ENCODE measurements around the gene CCSER2. TPM values are rescaled to one million over a fixed set of nuclear protein-coding genes. Genes with fewer than 3 reads are reported as not detected.
A peak's percentile ranks its signal among the peaks of the same experiment; 100 is the strongest.
"Not testable (repeated sequence)": the region's sequence is repeated elsewhere in the genome, so short reads cannot be mapped to it uniquely, and the experiment has no call there.

The CCSER2 gene
- total and polyA plus RNA-seq, 2 donors = 18.4 to 35.8 TPM

DNA sequence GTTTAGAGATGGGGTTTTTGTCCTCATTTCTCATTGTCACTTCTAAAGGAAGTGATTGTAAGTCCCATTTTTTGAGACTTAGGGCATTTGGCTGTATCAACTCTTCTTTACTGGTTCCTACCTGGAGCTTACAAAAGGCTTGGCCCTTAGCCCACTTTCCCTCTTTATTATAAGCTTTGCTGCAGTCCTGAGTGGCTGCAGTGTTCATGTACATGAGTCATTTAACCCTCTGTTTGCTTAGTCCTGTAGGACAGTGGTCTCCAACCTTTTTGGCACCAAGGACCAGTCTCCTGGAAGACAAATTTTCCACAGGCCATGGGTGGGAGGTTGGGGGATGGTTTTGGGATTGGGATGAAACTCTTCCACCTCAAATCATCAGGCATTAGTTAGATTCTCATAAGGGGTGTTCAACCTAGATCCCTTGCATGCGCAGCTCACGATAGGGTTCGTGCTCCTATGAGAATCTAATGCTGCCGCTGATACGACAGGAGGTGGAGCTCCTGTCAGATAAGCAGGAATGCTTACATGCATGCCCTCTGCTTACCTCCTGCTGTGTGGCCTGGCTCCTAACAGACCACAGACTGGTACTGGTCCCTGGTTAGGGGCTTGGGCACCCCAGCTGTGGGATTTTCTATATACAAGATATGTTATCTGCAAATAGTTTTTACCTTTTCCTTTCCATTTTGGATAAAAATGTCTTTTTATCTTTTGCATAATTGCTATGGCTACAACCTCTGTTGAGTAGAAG, 99.7 kb downstream of the CCSER2 start:
- Histone ChIP-seq H3K4me1 (ENCODE audit: control insufficient read depth in 2 of 2, insufficient read depth in 2 of 2, low read length in 2 of 2) (peaks cover 0 to 3% of the 10 kb centered on the region in 2 donors), H3K27me3 (ENCODE audit: control insufficient read depth in 2 of 2, insufficient read depth in 1 of 2, low read length in 1 of 2) (no peaks in the 10 kb centered on the region), H3K9me3 (ENCODE audit: control insufficient read depth in 2 of 2, insufficient read depth in 1 of 2, low read length in 1 of 2) (peaks cover 0 to 2% of the 10 kb centered on the region in 2 donors), H3K27ac (ENCODE audit: low read depth in 1 of 2, low read length in 1 of 2) (no peak overlapping the region), H3K4me3 (ENCODE audit: low read length in 2 of 2) (no peak overlapping the region), H3K36me3 (ENCODE audit: control insufficient read depth in 2 of 2, insufficient read depth in 2 of 2, low read length in 1 of 2) (peaks cover 2 to 8% of the 10 kb centered on the region in 2 donors)
- DNase-seq (ENCODE audit: low read depth in 6 of 9, low spot score in 9 of 9) = no peak
- 99% methylated on average over 5 of the region's 5 CpGs for whole genome bisulfite sequencing

DNA sequence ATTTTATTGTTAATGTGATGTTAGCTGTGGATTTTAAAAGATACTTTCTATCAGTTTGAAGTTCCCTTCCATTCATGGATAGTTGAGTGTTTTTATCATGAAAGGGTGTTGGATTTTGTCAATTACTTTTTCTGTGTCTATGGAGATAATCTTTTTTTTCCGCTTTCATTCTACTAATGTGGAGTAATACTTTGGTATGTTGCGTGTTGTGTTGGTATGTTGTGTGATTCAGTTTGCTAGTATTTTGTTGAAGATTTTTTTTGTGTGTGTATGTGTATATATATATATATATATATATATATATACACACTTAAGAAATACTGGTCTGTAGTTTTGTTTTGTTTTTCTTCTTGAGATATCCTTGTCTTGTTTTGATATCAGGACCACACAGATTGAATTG, 100.3 kb downstream of the CCSER2 start:
- no peaks in the 10 kb centered on the region for H3K27me3 ChIP-seq (ENCODE audit: control insufficient read depth in 2 of 2, insufficient read depth in 1 of 2, low read length in 1 of 2)
- H3K27ac ChIP-seq (ENCODE audit: low read depth in 1 of 2, low read length in 1 of 2) = no peak overlapping the region
- H3K36me3 ChIP-seq (ENCODE audit: control insufficient read depth in 2 of 2, insufficient read depth in 2 of 2, low read length in 1 of 2) = peaks cover 4 to 8% of the 10 kb centered on the region in 2 donors
- no peak overlapping the region for H3K4me3 ChIP-seq (ENCODE audit: low read length in 2 of 2)
- H3K9me3 ChIP-seq (ENCODE audit: control insufficient read depth in 2 of 2, insufficient read depth in 1 of 2, low read length in 1 of 2) = peaks cover 0 to 2% of the 10 kb centered on the region in 2 donors
- 97% methylated on average over 2 of the region's 2 CpGs for WGBS
- H3K4me1 ChIP-seq (ENCODE audit: control insufficient read depth in 2 of 2, insufficient read depth in 2 of 2, low read length in 2 of 2) = peaks cover 0 to 3% of the 10 kb centered on the region in 2 donors
- DNase-seq (ENCODE audit: low read depth in 6 of 9, low spot score in 9 of 9) = no peak

DNA sequence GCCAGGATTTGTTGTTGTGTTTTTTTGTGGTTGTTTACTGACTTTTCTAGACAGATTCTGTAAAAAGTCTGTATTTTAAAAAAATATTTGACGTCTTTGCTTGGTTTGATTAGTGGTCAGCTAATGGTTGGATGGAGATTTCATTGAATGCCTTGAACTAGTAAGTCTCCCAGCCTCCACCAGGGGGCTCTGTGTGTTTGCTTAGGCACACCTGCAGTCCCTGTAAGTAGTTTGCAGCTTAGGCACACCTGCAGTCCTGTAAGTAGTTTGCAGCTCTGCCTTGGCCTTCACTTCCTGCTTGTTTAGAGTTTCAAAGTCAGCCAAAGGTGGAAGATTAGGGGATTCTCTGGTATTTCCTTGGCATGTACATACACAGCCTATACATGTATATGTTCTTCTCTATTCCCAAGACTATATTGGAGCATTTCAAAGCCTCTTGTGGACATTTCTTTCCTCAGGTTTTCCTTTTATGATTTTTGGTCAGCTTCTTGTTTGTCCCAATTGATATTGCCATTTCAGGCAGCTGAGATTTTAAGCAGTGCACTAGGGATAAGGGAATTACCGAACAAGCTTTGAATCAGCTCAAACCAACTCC, 101.6 kb downstream of the CCSER2 start:
- Histone ChIP-seq H3K27ac (ENCODE audit: low read depth in 1 of 2, low read length in 1 of 2) (no peak overlapping the region), H3K4me1 (ENCODE audit: control insufficient read depth in 2 of 2, insufficient read depth in 2 of 2, low read length in 2 of 2) (no peaks in the 10 kb centered on the region), H3K27me3 (ENCODE audit: control insufficient read depth in 2 of 2, insufficient read depth in 1 of 2, low read length in 1 of 2) (no peaks in the 10 kb centered on the region), H3K4me3 (ENCODE audit: low read length in 2 of 2) (no peak overlapping the region), H3K36me3 (ENCODE audit: control insufficient read depth in 2 of 2, insufficient read depth in 2 of 2, low read length in 1 of 2) (peaks cover 6 to 8% of the 10 kb centered on the region in 2 donors), H3K9me3 (ENCODE audit: control insufficient read depth in 2 of 2, insufficient read depth in 1 of 2, low read length in 1 of 2) (peaks cover 0 to 2% of the 10 kb centered on the region in 2 donors)
- DNase-seq (ENCODE audit: low read depth in 6 of 9, low spot score in 9 of 9) = peak in 7 of 9 donors; percentile 12 to 60 (median 38)
- WGBS = over 99% methylated on average over 2 of the region's 2 CpGs

- no peak for DNase-seq (ENCODE audit: low read depth in 6 of 9, low spot score in 9 of 9)
- 98% methylated on average over 5 of the region's 5 CpGs for WGBS
- Histone ChIP-seq H3K36me3 (ENCODE audit: control insufficient read depth in 2 of 2, insufficient read depth in 2 of 2, low read length in 1 of 2) (peaks cover 4 to 8% of the 10 kb centered on the region in 2 donors), H3K27ac (ENCODE audit: low read depth in 1 of 2, low read length in 1 of 2) (no peak overlapping the region), H3K27me3 (ENCODE audit: control insufficient read depth in 2 of 2, insufficient read depth in 1 of 2, low read length in 1 of 2) (no peaks in the 10 kb centered on the region), H3K4me3 (ENCODE audit: low read length in 2 of 2) (no peak overlapping the region), H3K4me1 (ENCODE audit: control insufficient read depth in 2 of 2, insufficient read depth in 2 of 2, low read length in 2 of 2) (no peaks in the 10 kb centered on the region), H3K9me3 (ENCODE audit: control insufficient read depth in 2 of 2, insufficient read depth in 1 of 2, low read length in 1 of 2) (peaks cover 0 to 2% of the 10 kb centered on the region in 2 donors)
These were observed 104.5 kb downstream of the CCSER2 start for GRCh38 chr10:84432891-84433290.

GRCh38 chr10:84440781-84441180, 112.4 kb downstream of the CCSER2 start:
- WGBS = 97% methylated on average over 2 of the region's 2 CpGs
- H3K4me3 ChIP-seq (ENCODE audit: low read length in 2 of 2) = no peak overlapping the region
- no peaks in the 10 kb centered on the region for H3K4me1 ChIP-seq (ENCODE audit: control insufficient read depth in 2 of 2, insufficient read depth in 2 of 2, low read length in 2 of 2)
- no peaks in the 10 kb centered on the region for H3K9me3 ChIP-seq (ENCODE audit: control insufficient read depth in 2 of 2, insufficient read depth in 1 of 2, low read length in 1 of 2)
- no peaks in the 10 kb centered on the region for H3K27me3 ChIP-seq (ENCODE audit: control insufficient read depth in 2 of 2, insufficient read depth in 1 of 2, low read length in 1 of 2)
- no peak overlapping the region for H3K27ac ChIP-seq (ENCODE audit: low read depth in 1 of 2, low read length in 1 of 2)
- peaks cover 0 to 11% of the 10 kb centered on the region in 2 donors for H3K36me3 ChIP-seq (ENCODE audit: control insufficient read depth in 2 of 2, insufficient read depth in 2 of 2, low read length in 1 of 2)
- no peak for DNase-seq (ENCODE audit: low read depth in 6 of 9, low spot score in 9 of 9)

- Histone ChIP-seq H3K27me3 (ENCODE audit: control insufficient read depth in 2 of 2, insufficient read depth in 1 of 2, low read length in 1 of 2) (no peaks in the 10 kb centered on the region), H3K27ac (ENCODE audit: low read depth in 1 of 2, low read length in 1 of 2) (no peak overlapping the region), H3K36me3 (ENCODE audit: control insufficient read depth in 2 of 2, insufficient read depth in 2 of 2, low read length in 1 of 2) (peaks cover 3 to 11% of the 10 kb centered on the region in 2 donors), H3K9me3 (ENCODE audit: control insufficient read depth in 2 of 2, insufficient read depth in 1 of 2, low read length in 1 of 2) (no peaks in the 10 kb centered on the region), H3K4me1 (ENCODE audit: control insufficient read depth in 2 of 2, insufficient read depth in 2 of 2, low read length in 2 of 2) (no peaks in the 10 kb centered on the region), H3K4me3 (ENCODE audit: low read length in 2 of 2) (no peak overlapping the region)
- DNase-seq (ENCODE audit: low read depth in 6 of 9, low spot score in 9 of 9) = no peak
- WGBS = 97% methylated on average over 8 of the region's 8 CpGs
These were observed 119.5 kb downstream of the CCSER2 start for GRCh38 chr10:84447701-84448400.

GRCh38 chr10:84449351-84449750, 121.0 kb downstream of the CCSER2 start:
- WGBS = 97% methylated on average over 7 of the region's 7 CpGs
- not testable (repeated sequence) for H3K27ac ChIP-seq (ENCODE audit: low read depth in 1 of 2, low read length in 1 of 2); H3K27me3 ChIP-seq (ENCODE audit: control insufficient read depth in 2 of 2, insufficient read depth in 1 of 2, low read length in 1 of 2); DNase-seq (ENCODE audit: low read depth in 6 of 9, low spot score in 9 of 9); H3K4me1 ChIP-seq (ENCODE audit: control insufficient read depth in 2 of 2, insufficient read depth in 2 of 2, low read length in 2 of 2); H3K9me3 ChIP-seq (ENCODE audit: control insufficient read depth in 2 of 2, insufficient read depth in 1 of 2, low read length in 1 of 2); H3K36me3 ChIP-seq (ENCODE audit: control insufficient read depth in 2 of 2, insufficient read depth in 2 of 2, low read length in 1 of 2); H3K4me3 ChIP-seq (ENCODE audit: low read length in 2 of 2)

DNA sequence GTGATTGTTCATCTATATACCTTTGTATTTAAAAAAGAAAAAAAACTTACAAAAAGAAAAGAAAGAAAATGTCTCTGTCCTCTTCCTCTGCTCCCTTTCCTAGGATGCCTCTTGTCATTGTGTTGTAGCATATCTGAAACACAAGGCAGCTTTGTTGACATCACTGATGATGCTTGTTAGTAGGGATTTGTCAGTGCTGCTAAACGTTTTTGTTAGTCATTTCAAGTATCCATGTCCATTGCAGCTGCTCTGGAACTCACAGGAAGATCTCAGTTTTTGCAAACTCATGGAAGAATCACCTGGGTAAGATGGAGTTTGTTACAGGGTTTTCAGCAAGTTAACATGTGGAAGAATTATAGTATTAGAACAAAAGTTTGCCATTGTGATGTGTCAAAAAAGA, 123.6 kb downstream of the CCSER2 start:
- WGBS = 57% methylated on average over 1 of the region's 1 CpG
- H3K36me3 ChIP-seq (ENCODE audit: control insufficient read depth in 2 of 2, insufficient read depth in 2 of 2, low read length in 1 of 2) = peaks cover 3 to 9% of the 10 kb centered on the region in 2 donors
- no peak for DNase-seq (ENCODE audit: low read depth in 6 of 9, low spot score in 9 of 9)

DNA sequence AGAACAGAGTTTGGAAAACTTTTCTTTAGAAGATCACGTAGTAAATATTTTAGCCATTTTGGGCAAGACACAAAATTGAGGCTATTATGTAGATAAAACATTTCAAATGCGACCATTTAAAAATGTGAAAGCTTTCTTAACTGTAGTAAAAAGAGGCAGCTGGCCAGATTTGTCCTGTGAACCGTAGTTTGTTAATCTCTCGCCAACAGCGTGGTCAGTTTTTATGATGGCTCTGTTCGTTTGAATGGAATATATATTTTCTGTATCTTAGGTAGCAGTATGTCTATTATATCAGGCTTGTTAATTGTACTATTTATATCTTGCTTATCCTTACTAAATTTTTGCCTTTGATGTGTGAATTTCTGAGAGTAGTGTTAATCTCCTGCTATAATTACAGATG, 124.9 kb downstream of the CCSER2 start:
- peaks cover 0 to under 1% of the 10 kb centered on the region in 2 donors for H3K36me3 ChIP-seq (ENCODE audit: control insufficient read depth in 2 of 2, insufficient read depth in 2 of 2, low read length in 1 of 2)
- DNase-seq (ENCODE audit: low read depth in 6 of 9, low spot score in 9 of 9) = no peak
- no peaks in the 10 kb centered on the region for H3K9me3 ChIP-seq (ENCODE audit: control insufficient read depth in 2 of 2, insufficient read depth in 1 of 2, low read length in 1 of 2)
- H3K4me3 ChIP-seq (ENCODE audit: low read length in 2 of 2) = no peak overlapping the region
- no peak overlapping the region for H3K27ac ChIP-seq (ENCODE audit: low read depth in 1 of 2, low read length in 1 of 2)
- H3K4me1 ChIP-seq (ENCODE audit: control insufficient read depth in 2 of 2, insufficient read depth in 2 of 2, low read length in 2 of 2) = no peaks in the 10 kb centered on the region
- H3K27me3 ChIP-seq (ENCODE audit: control insufficient read depth in 2 of 2, insufficient read depth in 1 of 2, low read length in 1 of 2) = no peaks in the 10 kb centered on the region
- 97% methylated on average over 6 of the region's 6 CpGs for WGBS

More for the DNA sequence above, 123.6 kb downstream of the CCSER2 start:
- Histone ChIP-seq H3K27ac (ENCODE audit: low read depth in 1 of 2, low read length in 1 of 2) (no peak overlapping the region), H3K4me1 (ENCODE audit: control insufficient read depth in 2 of 2, insufficient read depth in 2 of 2, low read length in 2 of 2) (no peaks in the 10 kb centered on the region), H3K9me3 (ENCODE audit: control insufficient read depth in 2 of 2, insufficient read depth in 1 of 2, low read length in 1 of 2) (no peaks in the 10 kb centered on the region), H3K4me3 (ENCODE audit: low read length in 2 of 2) (no peak overlapping the region), H3K27me3 (ENCODE audit: control insufficient read depth in 2 of 2, insufficient read depth in 1 of 2, low read length in 1 of 2) (no peaks in the 10 kb centered on the region)

All from thymus (tissue), 11 donors.